CD14-positive monocyte (primary cell): ENCODE results near the gene LHB. TPM values are rescaled to one million over a fixed set of nuclear protein-coding genes. Genes with fewer than 3 reads are reported as not detected.

Experiments
- DNase-seq, 3 donors: peaks; one replicate each; pipeline ENCODE4 v3.0.0-alpha.2; 2011 to 2022
- H2AFZ ChIP-seq: 2 replicates; pipeline ENCODE4 v1.6.0; 2012; ENCODE audit warnings: mild to moderate bottlenecking, low read depth, low read length, inconsistent platforms; ENCODE audit not compliant: insufficient read depth, poor library complexity, severe bottlenecking
- H3K27ac ChIP-seq, 2 donors: 1 replicate in 1 of 2; 2 replicates in 1 of 2; pipeline ENCODE4 v1.5.1; 2012 to 2013; ENCODE audit warnings: low read length in 2 of 2, control low read depth in 1 of 2, inconsistent platforms in 1 of 2, low read depth in 1 of 2, mild to moderate bottlenecking in 1 of 2
- H3K27me3 ChIP-seq, 2 donors: one replicate each; pipeline versions ENCODE4 v1.6.0 to v1.6.1; 2011 to 2013; ENCODE audit warnings: low read length in 2 of 2; ENCODE audit not compliant: control insufficient read depth in 2 of 2, insufficient read depth in 2 of 2
- H3K36me3 ChIP-seq, 2 donors: replicated peaks in 1 of 2; 1 replicate in 1 of 2; 2 replicates in 1 of 2; pipeline versions ENCODE4 v1.5.1 to v1.6.1; 2012 to 2013; ENCODE audit warnings: low read length in 2 of 2, control low read depth in 1 of 2, inconsistent platforms in 1 of 2, mild to moderate bottlenecking in 1 of 2; ENCODE audit not compliant: insufficient read depth in 2 of 2, control insufficient read depth in 1 of 2
- H3K4me1 ChIP-seq, 2 donors: 1 replicate in 1 of 2; 2 replicates in 1 of 2; pipeline versions ENCODE4 v1.5.1 to v1.6.1; 2012 to 2013; ENCODE audit warnings: low read length in 2 of 2, control low read depth in 1 of 2, inconsistent platforms in 1 of 2, mild to moderate bottlenecking in 1 of 2, moderate library complexity in 1 of 2; ENCODE audit not compliant: insufficient read depth in 2 of 2, control insufficient read depth in 1 of 2
- H3K4me2 ChIP-seq: replicated peaks from 2 replicates; pipeline ENCODE3; 2012; ENCODE audit warnings: low read length, moderate library complexity, mild to moderate bottlenecking; ENCODE audit not compliant: poor library complexity, severe bottlenecking; ENCODE audit errors: extremely low read depth
- H3K4me3 ChIP-seq, 3 experiments: fragments of 200-600 bp in 1 of 3; sonication (generic) in 1 of 3; replicated peaks in 1 of 3; 1 replicate in 2 of 3; 2 replicates in 1 of 3; pipeline ENCODE4 v1.5.1; 2011 to 2013; ENCODE audit warnings: low read length in 3 of 3, mild to moderate bottlenecking in 3 of 3, control low read depth in 2 of 3, low read depth in 2 of 3, inconsistent platforms in 1 of 3, moderate library complexity in 1 of 3
- H3K79me2 ChIP-seq: 2 replicates; pipeline ENCODE4 v1.6.0; 2012; ENCODE audit warnings: mild to moderate bottlenecking, control low read depth, inconsistent platforms, low read length, moderate library complexity; ENCODE audit not compliant: insufficient read depth
- H3K9ac ChIP-seq: 2 replicates; pipeline ENCODE4 v1.6.0; 2017; ENCODE audit warnings: low read length, mild to moderate bottlenecking; ENCODE audit not compliant: insufficient read depth, poor library complexity, severe bottlenecking
- H3K9me3 ChIP-seq, 2 donors: replicated peaks in 1 of 2; 1 replicate in 1 of 2; 2 replicates in 1 of 2; pipeline versions ENCODE4 v1.5.1 to v1.6.1; 2012 to 2013; ENCODE audit warnings: low read length in 2 of 2, control low read depth in 1 of 2; ENCODE audit not compliant: control insufficient read depth in 1 of 2, insufficient read depth in 1 of 2
- H4K20me1 ChIP-seq: 2 replicates; pipeline ENCODE4 v1.6.0; 2012; ENCODE audit warnings: mild to moderate bottlenecking, low read length, control low read depth, moderate library complexity; ENCODE audit not compliant: insufficient read depth
- H3K27ac Mint-ChIP-seq, 7 donors: one replicate each; pipeline ENCODE4 v1.8.0; 2020; ENCODE audit warnings: mild to moderate bottlenecking in 7 of 7, mixed read lengths in 7 of 7, moderate library complexity in 6 of 7, inconsistent platforms in 2 of 7
- H3K27me3 Mint-ChIP-seq, 3 donors: one replicate each; pipeline ENCODE4 v1.8.0; 2021 to 2022; ENCODE audit warnings: low read depth in 3 of 3, mild to moderate bottlenecking in 3 of 3, mixed read lengths in 3 of 3, moderate library complexity in 3 of 3, inconsistent platforms in 1 of 3
- H3K36me3 Mint-ChIP-seq, 2 donors: one replicate each; pipeline ENCODE4 v1.8.0; 2020; ENCODE audit warnings: mixed read lengths in 2 of 2, inconsistent platforms in 1 of 2, mild to moderate bottlenecking in 1 of 2
- H3K4me1 Mint-ChIP-seq: one replicate; pipeline ENCODE4 v1.8.0; 2020; ENCODE audit warnings: mild to moderate bottlenecking, mixed read lengths
- H3K4me3 Mint-ChIP-seq, 2 donors: one replicate each; pipeline ENCODE4 v1.8.0; 2020; ENCODE audit warnings: mild to moderate bottlenecking in 2 of 2, mixed read lengths in 2 of 2, moderate library complexity in 1 of 2
- H3K9me3 Mint-ChIP-seq, 7 donors: one replicate each; pipeline ENCODE4 v1.8.0; 2020 to 2022; ENCODE audit warnings: mixed read lengths in 7 of 7, mild to moderate bottlenecking in 6 of 7, moderate library complexity in 6 of 7, inconsistent platforms in 2 of 7
- CTCF ChIP-seq: fragments of 200-600 bp; IDR thresholded peaks from one replicate; pipeline ENCODE4 v1.8.0; 2022; ENCODE audit warnings: antibody characterized with exemption, mild to moderate bottlenecking
- WGBS: methylation state at CpG from one replicate; pipeline ENCODE4 v1.1.5; 2013; ENCODE audit warnings: missing lambda C conversion rate; ENCODE audit not compliant: insufficient coverage; 5-methylcytosine and 5-hydroxymethylcytosine counted together
- intact Hi-C, 2 donors: fragments of 100-400 bp; cut with micrococcal nuclease; formaldehyde crosslinking; loops; one replicate each; pipeline versions ENCODE4 v1.15.0 to v1.15.1; 2023
- polyA plus RNA-seq, 3 donors: library from polyadenylated mRNA; depleted of rRNA in 1 of 3; unstranded in 2 of 3; stranded (reverse) in 1 of 3; fragments of 300-500 nt in 2 of 3; fragments of >200 nt in 1 of 3; fragmentation: Illumina TruSeq in 2 of 3; gene quantifications; 1 replicate in 2 of 3; 2 replicates in 1 of 3; pipeline ENCODE4 v1.2.3, GENCODE V29; 2012 to 2021

Gene LHB
- polyA plus RNA-seq, 3 donors: 0.48 TPM; not detected in 2

GRCh38 chr19:49016067-49016839 lies 638 bp downstream of the LHB start:
- WGBS: 98% methylated on average over 14 of the region's 29 CpGs
- H3K27ac ChIP-seq: no peak overlapping the region
- no peak for DNase-seq
- Mint-ChIP-seq H3K36me3 (peaks cover 43 to 58% of the 10 kb centered on the region in 2 donors), H3K27me3 (peaks cover 28 to 43% (median 42%) of the 10 kb centered on the region in 3 donors), H3K9me3 (peaks cover 0 to 10% (median 5%) of the 10 kb centered on the region in 7 donors), H3K4me3 (no peak overlapping the region), H3K27ac (no peak overlapping the region), H3K4me1 (peaks cover 26% of the 10 kb centered on the region)
- H3K9me3 ChIP-seq: no peaks in the 10 kb centered on the region
- H3K27me3 ChIP-seq: peaks cover 14 to 43% of the 10 kb centered on the region in 2 donors
- no peak overlapping the region for H3K4me2 ChIP-seq
- peaks cover 36 to 40% of the 10 kb centered on the region in 2 donors for H3K36me3 ChIP-seq
- TF ChIP-seq CTCF: no peak
- peaks cover 24 to 29% of the 10 kb centered on the region in 2 donors for H3K4me1 ChIP-seq
- H3K9ac ChIP-seq: no peak overlapping the region
- intact Hi-C loops: no loop called here
- no peaks in the 10 kb centered on the region for H4K20me1 ChIP-seq
- H3K79me2 ChIP-seq: no peaks in the 10 kb centered on the region
- H3K4me3 ChIP-seq: no peak overlapping the region
- no peak overlapping the region for H2AFZ ChIP-seq

- TF ChIP-seq CTCF: no peak
- H3K36me3 ChIP-seq: peaks cover 48 to 54% of the 10 kb centered on the region in 2 donors
- Mint-ChIP-seq H3K9me3 (peaks cover 0 to 8% (median 5%) of the 10 kb centered on the region in 7 donors), H3K27ac (no peak overlapping the region), H3K36me3 (peaks cover 53 to 72% of the 10 kb centered on the region in 2 donors), H3K27me3 (peaks cover 16 to 29% (median 28%) of the 10 kb centered on the region in 3 donors), H3K4me3 (no peak overlapping the region), H3K4me1 (peaks cover 22% of the 10 kb centered on the region)
- no peaks in the 10 kb centered on the region for H4K20me1 ChIP-seq
- H3K4me1 ChIP-seq: peaks cover 24 to 28% of the 10 kb centered on the region in 2 donors
- WGBS: 89% methylated on average over 18 of the region's 18 CpGs
- H3K79me2 ChIP-seq: no peaks in the 10 kb centered on the region
- intact Hi-C loops: no loop called here
- no peak overlapping the region for H2AFZ ChIP-seq
- peaks cover 9 to 29% of the 10 kb centered on the region in 2 donors for H3K27me3 ChIP-seq
- H3K4me3 ChIP-seq: no peak overlapping the region
- no peaks in the 10 kb centered on the region for H3K9me3 ChIP-seq
- H3K4me2 ChIP-seq: no peak overlapping the region
- DNase-seq: no peak
- no peak overlapping the region for H3K27ac ChIP-seq
- no peak overlapping the region for H3K9ac ChIP-seq
Observed at GRCh38 chr19:49014870-49015255, 2.0 kb downstream of the LHB start.
